ENCODE results near the gene CDC73.
"Not testable (repeated sequence)": the region's sequence is repeated elsewhere in the genome, so short reads cannot be mapped to it uniquely, and the experiment has no call there.

CDC73 gene

DNA sequence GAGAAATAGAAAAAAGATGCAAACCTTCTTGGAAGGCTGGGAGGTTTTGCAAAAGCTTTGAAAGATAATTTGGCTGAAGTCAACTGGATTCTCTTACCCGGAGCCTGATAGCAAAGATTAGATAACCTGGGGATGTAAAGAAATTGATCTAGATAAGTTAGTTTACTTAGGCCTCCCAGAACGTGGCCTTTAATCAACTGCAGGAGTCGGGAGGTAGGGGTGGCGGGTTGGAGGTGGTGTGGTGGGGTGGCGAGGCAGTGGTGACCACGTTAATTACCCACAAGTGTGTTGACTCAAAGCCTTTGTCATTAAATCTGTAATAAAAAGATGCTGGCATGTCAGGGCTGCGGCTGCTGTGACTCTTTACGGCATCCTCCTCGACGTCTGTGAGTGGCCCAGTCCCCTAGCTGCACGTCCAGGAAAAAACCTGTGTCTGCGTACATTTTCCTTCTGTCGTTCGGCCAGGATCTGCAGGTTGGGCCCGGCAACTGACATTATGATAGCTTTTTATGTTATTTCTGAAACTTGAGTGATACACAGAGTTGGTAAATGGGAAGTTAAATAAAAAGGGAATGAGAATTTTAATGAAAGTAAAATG, 115.6 kb downstream of the CDC73 start:
- no peak for DNase-seq

DNA sequence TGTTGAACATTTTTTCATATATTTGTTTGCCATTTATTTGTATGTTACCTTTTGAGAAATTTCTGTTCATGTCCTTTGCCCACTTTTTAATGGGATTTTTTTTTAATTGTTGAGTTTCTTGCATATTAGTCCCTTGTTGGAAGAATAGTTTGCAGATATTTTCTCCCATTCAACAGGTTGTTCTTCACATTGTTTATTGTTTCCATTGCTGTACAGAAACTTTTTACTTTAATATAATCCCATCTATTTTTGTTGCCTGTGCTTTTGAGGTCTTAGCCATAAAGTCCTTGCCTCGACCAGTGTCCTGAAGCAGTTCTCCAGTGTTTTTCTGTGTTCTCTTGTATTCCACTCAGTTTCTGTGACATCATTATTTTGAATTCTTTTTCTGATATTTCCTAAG, 118.8 kb downstream of the CDC73 start:
- DNase-seq: no peak

DNA sequence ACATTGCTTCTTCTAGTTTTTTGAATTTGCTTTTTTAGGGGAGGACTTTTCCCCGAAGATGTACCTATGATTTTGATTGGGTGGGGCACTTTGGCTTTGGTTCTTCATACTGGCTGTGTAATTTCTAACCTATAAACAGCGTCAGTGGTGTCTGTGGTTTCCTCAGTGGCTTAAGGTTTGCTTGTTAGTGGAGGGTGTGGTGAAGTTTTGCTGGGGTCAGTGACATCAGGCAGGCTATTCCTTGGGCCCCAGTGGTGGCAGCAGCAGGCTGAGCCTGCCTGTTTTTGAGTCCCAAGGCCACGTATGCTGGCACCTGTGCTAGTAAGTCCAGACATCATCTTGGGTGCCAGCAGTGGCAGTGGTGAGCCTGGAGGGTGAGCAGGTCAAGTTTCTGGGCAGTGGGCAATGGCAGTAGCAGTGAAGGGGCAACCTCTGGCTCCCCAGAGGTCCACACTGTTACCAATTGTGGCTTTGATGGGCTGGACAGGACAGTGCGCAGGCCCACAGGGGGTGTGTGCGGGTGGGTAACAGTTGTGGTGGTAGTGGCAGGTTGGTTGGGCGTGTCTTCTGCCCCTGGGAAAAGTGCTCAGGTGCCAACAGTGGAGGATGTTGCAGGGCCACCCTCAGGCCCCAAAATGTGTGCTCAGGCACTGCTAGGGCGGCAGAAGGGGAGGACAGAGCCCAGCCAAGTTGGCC, 119.4 kb downstream of the CDC73 start:
- DNase-seq: peak; percentile 71

DNA sequence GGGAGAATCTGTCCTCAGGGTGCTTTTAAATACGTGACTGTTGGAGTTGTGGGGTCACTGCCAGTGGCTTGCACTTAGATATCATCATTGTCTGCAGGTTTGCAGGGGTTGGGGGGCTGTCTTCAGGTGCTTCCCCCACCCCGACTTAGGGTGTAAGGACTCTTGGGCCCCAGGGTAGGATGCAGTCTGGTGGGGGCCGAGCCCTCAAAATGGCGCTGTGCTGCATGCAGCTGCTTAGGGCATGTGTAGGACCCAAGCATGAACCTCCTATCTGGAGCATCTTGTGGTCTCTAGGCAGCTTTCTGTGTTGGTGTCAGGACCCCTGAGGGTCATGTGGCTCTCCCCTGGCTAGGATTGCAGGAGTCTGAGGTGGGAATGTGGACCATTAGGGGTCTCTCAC, 120.2 kb downstream of the CDC73 start:
- no peak for DNase-seq

DNA sequence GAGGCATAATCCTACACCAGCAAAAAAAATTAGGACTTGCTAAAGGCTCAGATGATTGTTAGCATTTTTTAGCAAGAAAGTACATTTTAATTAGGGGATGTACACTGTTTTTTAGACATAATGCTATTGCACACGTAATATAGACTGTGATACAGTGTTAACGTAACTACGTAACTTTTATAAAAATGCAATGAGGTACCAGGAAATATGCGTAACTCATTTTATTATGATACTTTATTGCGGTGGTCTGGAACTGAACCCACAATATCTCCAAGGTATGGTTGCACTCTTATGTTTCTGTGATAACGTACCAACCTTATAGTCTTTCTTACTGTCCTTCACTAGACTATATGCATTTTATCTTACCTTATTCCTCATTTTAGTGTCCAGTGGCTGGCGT, 127.4 kb downstream of the CDC73 start:
- DNase-seq: no peak

DNA sequence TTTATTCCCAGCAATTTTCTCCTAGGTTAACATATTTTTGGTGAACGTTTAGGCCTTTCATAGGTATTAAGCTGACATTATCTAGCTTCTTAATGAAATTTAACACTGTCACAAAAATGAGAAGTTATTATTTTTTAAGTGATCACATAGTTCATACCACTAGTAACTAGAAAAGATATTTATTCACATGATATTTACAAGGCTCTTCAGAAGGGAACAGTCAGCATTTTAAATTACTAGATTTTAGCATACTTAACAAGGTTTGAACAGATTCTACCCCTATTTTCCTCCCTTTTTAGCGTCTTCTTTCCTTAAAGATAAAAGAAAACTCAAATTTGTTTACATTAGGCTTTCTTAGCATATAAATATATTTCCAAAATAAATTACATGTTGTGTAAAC, 130.1 kb downstream of the CDC73 start:
- no peak for DNase-seq

DNA sequence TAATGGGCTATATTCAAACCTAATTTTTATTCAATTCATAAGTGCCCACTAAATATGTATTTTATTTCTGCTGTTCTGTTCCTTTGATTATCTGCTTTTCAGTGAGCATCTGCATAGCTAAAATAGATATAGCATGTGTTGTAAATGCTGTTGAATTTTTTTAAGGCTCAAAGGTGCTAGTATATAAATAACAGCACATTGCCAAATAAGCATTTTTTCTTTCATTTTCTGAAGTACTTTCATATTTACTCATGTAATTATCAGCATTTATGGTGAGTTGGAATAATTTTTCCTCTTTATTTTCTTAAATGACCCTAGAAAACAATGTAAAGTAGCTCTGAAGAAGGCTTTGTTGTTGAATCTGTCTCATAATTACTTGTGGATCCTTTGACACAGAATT, 134.2 kb downstream of the CDC73 start:
- DNase-seq: no peak

DNA sequence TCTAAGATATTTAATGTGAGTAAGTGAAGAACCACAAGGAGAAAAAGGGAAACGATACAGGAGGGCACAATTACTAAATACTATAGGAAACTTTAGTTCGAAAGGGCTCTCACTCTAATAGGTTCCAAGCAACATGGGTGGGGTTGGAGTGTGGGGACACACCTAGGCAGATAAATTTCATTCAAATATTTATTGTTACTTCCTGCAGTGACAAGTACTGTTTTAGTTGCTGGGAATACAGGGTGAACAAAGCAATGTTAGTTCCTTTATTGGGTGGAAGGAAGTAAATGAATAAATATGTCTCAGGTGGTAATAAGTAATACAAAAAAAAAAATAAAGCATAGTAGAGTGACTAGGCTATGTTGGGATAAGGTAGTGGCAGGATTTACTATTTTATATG, 137.8 kb downstream of the CDC73 start:
- DNase-seq: no peak

DNA sequence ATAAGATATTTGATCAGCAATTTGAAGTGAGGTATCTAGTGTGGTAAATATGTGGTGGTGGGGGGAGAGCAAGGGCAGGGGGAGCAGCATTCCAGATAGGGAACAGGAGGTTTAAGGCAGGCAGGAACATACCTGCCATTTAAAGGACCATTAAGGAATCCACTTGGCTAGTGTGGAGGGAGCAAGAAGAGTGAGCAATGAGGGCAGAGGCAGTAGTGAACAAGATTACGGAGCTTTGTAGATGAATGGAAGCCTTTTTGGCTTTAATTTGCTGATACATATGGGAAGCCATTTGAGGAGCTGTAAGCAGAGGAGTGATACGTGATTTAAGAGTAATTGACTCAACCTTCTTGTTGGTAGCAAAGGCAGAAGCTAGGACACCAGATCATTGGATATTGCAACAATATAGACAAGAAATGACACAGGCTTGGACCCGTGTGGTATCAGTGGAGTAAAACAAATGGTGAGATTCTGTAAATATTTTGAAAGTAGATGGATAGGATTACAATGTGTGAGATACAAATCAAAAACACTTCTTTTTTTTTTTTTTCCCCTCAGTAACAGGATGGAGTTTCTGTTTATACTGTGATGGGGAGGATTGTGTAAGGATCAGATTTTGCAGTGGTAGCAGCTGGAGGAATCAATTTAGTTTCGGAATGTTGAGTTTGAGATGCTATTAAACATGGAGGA, 138.4 kb downstream of the CDC73 start:
- DNase-seq: no peak

DNA sequence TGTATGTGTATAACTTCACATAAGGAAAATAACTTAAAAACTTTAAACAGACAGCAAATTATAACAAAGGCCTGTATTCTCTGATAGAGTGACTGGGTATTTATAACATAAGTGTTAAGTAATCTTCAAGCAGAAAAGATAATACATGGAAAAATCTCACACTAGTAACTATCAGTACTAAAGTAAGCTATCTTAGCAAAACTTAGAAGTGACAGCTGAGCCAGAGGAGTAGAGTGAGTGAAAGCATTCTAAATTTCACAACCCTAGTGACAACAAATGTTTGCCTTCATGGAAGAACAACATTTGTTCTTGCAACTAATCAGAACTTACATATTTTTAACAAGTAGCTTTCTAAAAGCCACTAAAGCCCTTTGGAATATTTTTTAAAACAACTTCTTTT, 139.1 kb downstream of the CDC73 start:
- DNase-seq: no peak

DNA sequence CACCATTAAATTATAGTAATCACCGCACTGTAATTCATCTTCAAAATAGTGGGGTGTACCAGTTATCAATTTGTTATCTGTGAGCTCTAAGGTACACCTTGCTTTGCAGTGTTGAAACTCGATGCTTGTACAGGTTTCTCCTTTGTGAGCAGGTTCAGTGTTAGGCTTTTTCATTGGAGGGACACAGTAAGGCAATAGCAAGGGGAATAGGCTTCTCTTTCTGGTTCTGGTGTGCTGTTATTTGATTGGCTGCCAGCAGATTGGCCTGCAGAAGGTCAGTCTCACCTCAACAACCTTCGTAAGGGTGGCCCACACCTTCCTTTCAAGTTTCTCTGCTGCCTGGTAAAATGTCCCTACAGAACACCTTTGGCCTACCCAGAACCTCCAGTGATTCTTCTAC, 140.8 kb downstream of the CDC73 start:
- no peak for DNase-seq

DNA sequence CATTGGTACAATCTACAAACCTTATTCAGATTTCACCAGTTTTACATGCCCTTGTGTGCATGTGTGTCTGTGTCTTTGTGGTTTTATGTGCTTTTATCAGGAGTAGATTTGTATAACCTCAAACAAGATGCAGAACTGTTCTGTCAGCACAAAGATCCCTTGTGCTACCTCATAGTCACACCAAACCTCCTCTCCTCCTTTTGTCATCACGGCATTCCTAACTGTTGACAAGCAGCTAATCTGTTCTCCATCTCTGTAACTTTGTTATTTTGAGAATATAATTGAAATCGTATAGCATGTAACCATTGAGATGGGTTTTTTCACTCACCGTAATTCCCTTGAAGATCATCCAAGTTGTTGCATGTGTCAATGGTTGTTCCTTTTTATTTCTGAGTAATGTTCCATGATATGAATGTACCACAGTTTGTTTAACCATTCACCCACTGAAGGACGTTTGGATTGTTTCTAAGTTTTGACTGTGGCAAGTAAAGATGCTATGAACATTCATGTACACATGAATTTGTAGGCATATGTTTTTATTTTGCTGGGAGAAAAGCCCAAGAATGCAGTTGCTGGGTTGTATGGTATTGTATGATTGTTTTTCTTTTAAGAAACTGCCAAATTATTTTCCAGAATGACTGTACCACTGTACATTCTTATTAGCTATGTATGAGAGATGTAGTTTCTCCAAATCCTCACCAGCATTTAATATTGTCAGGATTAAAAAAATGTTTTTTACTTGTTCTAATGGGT, 142.7 kb downstream of the CDC73 start:
- no peak for DNase-seq

DNA sequence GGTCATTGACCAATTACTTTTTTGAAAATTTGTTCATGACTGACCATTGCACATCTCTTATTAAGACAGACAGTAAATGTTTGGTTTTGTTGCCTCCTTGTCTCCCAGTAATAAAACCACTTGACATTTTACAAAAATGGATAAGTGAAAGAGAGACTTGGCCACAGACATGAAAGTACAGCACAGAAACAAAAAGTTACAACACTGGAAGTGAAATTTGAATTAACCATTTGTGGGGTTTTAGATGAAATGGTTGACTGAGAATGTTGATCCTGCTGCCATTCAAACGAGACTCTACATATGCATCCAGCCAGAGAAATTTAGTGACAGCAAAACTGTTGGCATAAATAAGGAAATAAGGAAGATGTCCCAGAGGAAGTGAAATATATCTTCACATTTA, 143.9 kb downstream of the CDC73 start:
- no peak for DNase-seq

DNA sequence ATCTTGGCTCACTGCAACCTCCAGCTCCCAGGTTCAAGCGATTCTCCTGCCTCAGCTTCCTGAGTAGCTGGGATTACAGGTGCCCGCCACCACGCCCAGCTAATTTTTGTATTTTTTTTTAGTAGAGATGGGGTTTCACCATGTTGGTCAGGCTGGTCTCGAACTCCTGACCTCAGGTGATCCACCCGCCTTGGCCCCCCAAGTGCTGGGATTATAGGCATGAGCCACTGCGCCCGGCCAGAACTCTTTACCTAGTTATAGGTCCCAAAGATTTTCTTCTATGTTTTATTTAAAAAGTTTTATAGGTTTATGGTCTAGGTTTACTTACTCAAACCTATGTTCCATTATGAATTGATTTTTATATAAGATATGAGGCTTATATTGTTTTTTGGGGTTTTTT, 145.0 kb downstream of the CDC73 start:
- not testable (repeated sequence) for DNase-seq

DNA sequence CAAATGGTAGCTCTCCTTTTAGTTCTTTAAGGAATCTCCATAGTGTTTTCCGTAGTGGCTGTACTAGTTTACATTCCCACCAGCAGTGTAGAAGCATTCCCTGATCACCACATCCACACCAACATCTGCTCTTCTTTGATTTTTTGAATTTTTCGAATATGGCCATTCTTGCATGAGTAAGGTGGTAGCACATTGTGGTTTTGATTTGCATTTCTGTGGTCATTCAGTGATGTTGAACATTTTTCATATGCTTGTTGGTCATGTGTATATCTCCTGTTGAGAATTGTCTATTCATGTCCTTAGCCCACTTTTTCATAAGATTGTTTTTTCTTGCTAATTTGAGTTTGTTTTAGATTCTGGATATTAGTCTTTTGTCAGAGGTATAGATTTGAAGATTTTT, 149.2 kb downstream of the CDC73 start:
- no peak for DNase-seq

DNA sequence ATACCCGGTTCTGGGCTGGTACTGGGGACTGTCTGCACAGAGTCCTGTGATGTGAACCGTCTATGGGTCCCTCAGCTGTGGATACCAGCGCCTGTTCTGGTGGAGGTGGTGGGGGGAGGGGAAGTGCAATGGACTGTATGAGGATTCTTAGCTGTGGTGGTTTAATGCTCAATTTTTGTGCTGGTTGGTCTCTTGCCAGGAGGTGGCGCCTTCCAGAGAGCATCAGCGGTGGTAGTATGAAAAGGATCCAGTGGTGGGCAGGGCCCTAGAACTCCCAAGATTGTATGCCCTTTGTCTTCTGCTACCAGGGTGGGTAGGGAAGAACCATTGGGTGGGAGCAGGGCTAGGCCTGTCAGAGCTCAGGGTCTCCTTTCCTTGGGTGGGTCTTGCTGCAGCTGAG, 153.9 kb downstream of the CDC73 start:
- no peak for DNase-seq

DNA sequence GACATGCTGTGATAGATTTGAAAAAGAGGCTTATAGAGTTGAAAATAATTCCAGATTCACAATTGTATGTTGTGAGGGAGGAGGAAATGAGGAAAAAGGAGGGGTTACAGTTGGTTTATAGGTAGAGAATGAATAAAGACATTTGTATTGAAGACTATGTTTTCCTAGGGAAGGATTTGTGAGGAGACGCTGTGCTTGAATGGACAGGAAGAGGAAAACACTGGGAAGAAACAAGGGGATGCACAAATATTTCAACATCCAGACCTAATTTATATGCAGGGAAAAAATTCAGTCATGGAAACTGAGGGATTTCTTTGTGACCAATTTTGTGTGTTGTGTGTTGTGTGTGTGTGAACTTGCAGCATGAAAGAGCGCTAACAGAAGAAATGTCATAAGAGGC, 157.1 kb downstream of the CDC73 start:
- DNase-seq: no peak

DNA sequence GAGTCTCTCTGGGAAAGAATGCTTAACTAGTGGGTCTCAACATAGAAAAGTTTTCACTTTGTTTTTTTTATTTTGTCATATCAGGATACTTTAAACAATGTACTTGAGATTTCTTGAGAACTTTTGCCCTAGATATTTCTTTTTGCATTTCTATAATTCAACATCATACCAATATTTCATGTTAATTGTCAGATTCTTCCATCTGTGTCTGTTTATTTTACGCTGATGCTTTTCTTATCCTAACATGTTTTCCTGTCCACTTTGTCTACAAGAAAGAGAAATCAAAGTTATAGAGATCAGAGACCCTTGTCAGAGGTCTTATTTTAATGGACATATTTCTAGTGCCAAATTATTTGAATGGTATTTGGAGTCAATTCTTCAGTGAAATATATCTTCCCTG, 160.1 kb downstream of the CDC73 start:
- no peak for DNase-seq

DNA sequence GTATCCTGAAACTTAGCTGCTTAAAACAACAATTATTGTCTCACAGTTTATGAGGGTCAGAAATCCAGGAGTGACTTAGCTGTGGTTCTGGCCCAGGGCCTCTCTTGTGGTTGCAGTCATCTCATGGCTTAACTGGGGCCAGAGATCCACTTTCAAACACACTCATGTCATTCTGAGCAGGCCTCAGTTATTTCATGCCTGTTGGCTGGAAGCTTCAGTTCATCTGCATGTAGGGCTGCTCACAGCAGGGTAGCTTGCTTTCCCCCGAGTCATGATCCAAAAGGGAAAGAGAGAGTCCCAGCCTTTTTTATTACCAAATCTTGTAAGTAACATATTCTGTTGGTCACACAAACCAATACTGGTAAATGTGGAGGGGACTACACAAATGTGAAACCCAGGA, 161.2 kb downstream of the CDC73 start:
- no peak for DNase-seq

DNA sequence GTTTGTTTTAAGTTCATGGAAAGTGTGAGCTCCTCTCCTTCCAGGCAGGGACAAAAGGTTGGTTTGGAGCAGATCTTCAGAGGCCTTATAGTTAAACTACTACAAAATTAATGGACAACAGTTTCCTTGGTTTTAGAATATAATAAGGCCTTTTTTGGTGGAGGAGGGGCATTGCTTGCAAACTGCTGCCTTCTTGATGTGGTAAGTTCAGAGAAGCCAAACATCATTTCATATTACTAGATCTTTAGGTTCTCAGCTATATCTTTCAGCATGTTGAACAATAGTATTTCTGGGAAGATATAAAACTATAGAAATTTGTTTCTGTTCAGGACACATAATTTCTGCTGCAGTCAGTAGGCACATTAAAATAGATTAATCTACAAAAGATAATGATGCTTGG, 162.4 kb downstream of the CDC73 start:
- no peak for DNase-seq

DNA sequence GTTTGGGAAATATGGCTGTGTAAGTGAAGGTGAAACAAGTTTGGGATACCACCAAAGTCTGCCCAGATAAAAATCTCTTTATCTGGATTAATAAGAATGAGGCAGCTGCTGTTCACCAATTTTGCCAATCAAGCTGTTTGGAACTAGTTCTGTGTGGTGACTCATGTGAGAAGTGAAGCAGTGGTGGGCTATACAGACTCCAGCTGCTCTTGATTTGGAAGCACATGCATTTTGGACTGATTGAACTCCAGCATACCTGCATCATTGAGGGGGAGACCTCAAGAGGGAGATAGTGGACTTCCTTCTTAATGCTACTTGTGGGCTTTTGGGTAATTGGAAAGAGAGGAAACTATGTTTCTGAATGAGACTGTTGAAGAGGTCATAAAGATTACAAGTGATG, 163.8 kb downstream of the CDC73 start:
- DNase-seq: no peak

DNA sequence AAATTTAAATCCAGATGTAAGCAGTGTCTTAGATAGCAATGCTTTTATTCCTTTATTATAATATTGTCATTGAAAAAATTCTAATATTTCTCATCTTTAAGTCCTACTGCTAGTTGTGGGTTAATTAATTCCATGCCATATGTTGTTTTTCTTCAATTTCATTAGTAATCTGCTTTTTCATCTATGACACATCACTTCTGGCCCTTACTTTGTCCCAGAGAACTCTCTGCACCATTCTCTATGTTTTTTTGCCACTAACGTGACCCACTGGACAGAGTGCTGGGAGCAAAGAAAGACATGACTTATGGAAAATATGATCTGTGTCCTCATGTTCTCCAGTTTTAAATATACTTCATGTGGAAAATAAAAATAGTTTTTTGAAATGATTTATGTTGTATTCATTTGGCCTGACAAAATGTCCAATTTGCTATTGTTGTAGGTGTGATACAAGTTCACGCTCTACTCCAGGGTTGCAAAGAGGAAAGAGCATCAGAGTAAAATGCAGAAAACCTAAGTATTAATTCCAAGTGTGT, 166.8 kb downstream of the CDC73 start:
- DNase-seq: not testable (repeated sequence)

DNA sequence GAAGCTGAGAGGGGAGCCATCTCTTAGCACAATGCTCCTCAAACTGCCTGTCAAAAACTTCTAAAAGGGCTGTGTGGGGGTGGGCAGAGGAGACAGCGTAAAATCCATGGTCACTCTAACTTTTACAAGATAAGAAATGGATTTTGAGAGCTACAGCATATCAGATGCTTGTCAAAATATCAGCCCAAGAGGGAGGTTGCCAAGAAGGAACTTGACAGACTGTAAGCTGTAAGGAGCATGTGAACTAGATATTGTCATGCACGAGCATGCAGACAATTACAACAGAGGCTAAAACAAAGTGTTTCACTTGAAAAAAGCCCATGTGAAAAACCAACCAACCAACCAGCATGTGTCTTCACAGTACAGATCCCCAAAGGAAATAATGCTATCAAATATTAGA, 171.9 kb downstream of the CDC73 start:
- DNase-seq: no peak

DNA sequence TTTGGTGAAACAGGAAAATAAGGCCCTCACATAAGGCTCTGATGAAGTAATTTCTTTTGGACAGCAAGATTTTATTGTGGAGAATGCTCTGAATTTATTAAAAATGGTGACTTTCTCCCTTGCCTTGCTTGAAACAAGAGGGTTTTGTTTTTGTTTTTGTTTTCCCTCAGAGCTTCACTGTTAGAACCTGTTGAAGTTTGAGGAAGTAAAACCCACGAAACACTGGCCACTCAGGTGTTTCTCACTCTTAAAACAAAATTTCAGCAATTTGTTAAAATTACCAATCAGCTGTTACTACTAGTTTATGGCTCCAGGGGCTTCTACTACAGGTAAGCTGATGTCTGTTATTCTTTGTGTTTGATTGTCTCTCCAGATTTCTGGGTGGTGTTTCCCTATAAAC, 177.2 kb downstream of the CDC73 start:
- DNase-seq: no peak
